Liver (tissue), 9 donors: ENCODE measurements around the gene MYO9A. TPM values are rescaled to one million over a fixed set of nuclear protein-coding genes. Genes with fewer than 3 reads are reported as not detected.
"Not testable (repeated sequence)": the region's sequence is repeated elsewhere in the genome, so short reads cannot be mapped to it uniquely, and the experiment has no call there.

Source experiments
- DNase-seq: peaks from one replicate; pipeline ENCODE4 v3.0.0-alpha.2; 2017; ENCODE audit warnings: low spot score
- H3K27ac ChIP-seq, 2 donors: one replicate each; pipeline ENCODE4 v1.7.0; 2013; ENCODE audit warnings: inconsistent platforms in 2 of 2, low read length in 2 of 2, control low read depth in 1 of 2, low read depth in 1 of 2, mild to moderate bottlenecking in 1 of 2
- H3K27me3 ChIP-seq, 4 donors: one replicate each; pipeline versions ENCODE4 v1.6.1 to v1.7.0; 2013; ENCODE audit warnings: low read length in 3 of 4, inconsistent platforms in 1 of 4, mild to moderate bottlenecking in 1 of 4, moderate library complexity in 1 of 4; ENCODE audit not compliant: control insufficient read depth in 4 of 4, insufficient read depth in 4 of 4
- H3K36me3 ChIP-seq, 4 donors: one replicate each; pipeline versions ENCODE4 v1.6.1 to v1.7.0; 2013; ENCODE audit warnings: low read length in 3 of 4, mild to moderate bottlenecking in 3 of 4, low read depth in 1 of 4, moderate library complexity in 1 of 4; ENCODE audit not compliant: control insufficient read depth in 4 of 4, insufficient read depth in 3 of 4
- H3K4me1 ChIP-seq, 4 donors: one replicate each; pipeline versions ENCODE4 v1.6.1 to v1.7.0; 2013; ENCODE audit warnings: low read length in 3 of 4, mild to moderate bottlenecking in 3 of 4, moderate library complexity in 1 of 4; ENCODE audit not compliant: control insufficient read depth in 4 of 4, insufficient read depth in 4 of 4
- H3K4me3 ChIP-seq, 3 donors: one replicate each; pipeline versions ENCODE4 v1.6.1 to v1.7.0; 2013; ENCODE audit warnings: low read length in 3 of 3, control low read depth in 1 of 3, low read depth in 1 of 3, mild to moderate bottlenecking in 1 of 3
- H3K9ac ChIP-seq, 2 donors: one replicate each; pipeline ENCODE4 v1.7.0; 2013; ENCODE audit warnings: low read length in 2 of 2, mild to moderate bottlenecking in 2 of 2, moderate library complexity in 2 of 2, control low read depth in 1 of 2, low read depth in 1 of 2
- H3K9me3 ChIP-seq, 4 donors: one replicate each; pipeline versions ENCODE4 v1.6.1 to v1.7.0; 2013; ENCODE audit warnings: low read length in 3 of 4; ENCODE audit not compliant: control insufficient read depth in 4 of 4
- CTCF ChIP-seq: fragments of 150-350 bp; IDR thresholded peaks from 2 replicates; pipeline ENCODE4 v1.5.1; 2017; ENCODE audit warnings: improper control_type of control experiment, low read depth, low read length; ENCODE audit not compliant: missing input control
- EGR1 ChIP-seq, 2 donors: IDR thresholded peaks; 2 replicates each; pipeline ENCODE4 v1.6.1; 2016 to 2018; ENCODE audit warnings: antibody characterized with exemption in 2 of 2, low read depth in 2 of 2
- FOXA1 ChIP-seq: IDR thresholded peaks from 2 replicates; pipeline ENCODE4 v1.6.1; 2016; ENCODE audit warnings: antibody characterized with exemption
- FOXA2 ChIP-seq: IDR thresholded peaks from 2 replicates; pipeline ENCODE4 v1.6.1; 2016; ENCODE audit warnings: antibody characterized with exemption
- GABPA ChIP-seq, 2 donors: IDR thresholded peaks in 1 of 2; conservative IDR thresholded peaks in 1 of 2; 2 replicates each; pipeline ENCODE4 v1.6.1; 2016; ENCODE audit warnings: antibody characterized with exemption in 2 of 2, mild to moderate bottlenecking in 1 of 2, moderate library complexity in 1 of 2
- HNF4A ChIP-seq, 2 donors: conservative IDR thresholded peaks; 2 replicates each; pipeline ENCODE4 v1.6.1; 2016; ENCODE audit warnings: antibody characterized with exemption in 2 of 2, mild to moderate bottlenecking in 2 of 2
- HNF4G ChIP-seq: IDR thresholded peaks from 2 replicates; pipeline ENCODE4 v1.6.1; 2016; ENCODE audit warnings: antibody characterized with exemption
- JUND ChIP-seq, 2 donors: IDR thresholded peaks; 2 replicates each; pipeline ENCODE4 v1.6.1; 2016; ENCODE audit warnings: antibody characterized with exemption in 2 of 2
- NR2F2 ChIP-seq: IDR thresholded peaks from 2 replicates; pipeline ENCODE4 v1.6.1; 2016; ENCODE audit warnings: antibody characterized with exemption
- RAD21 ChIP-seq, 2 donors: IDR thresholded peaks; 2 replicates each; pipeline ENCODE4 v1.6.1; 2016; ENCODE audit warnings: antibody characterized with exemption in 2 of 2, mild to moderate bottlenecking in 2 of 2
- REST ChIP-seq: IDR thresholded peaks from 2 replicates; pipeline ENCODE4 v1.6.1; 2016; ENCODE audit warnings: antibody characterized with exemption, mild to moderate bottlenecking
- RXRA ChIP-seq, 2 donors: IDR thresholded peaks; 2 replicates each; pipeline ENCODE4 v1.6.1; 2017 to 2018; ENCODE audit warnings: antibody characterized with exemption in 2 of 2, mild to moderate bottlenecking in 1 of 2
- SP1 ChIP-seq: IDR thresholded peaks from 2 replicates; pipeline ENCODE4 v1.6.1; 2018; ENCODE audit warnings: antibody characterized with exemption, mild to moderate bottlenecking
- YY1 ChIP-seq: IDR thresholded peaks from 2 replicates; pipeline ENCODE4 v1.6.1; 2016; ENCODE audit warnings: antibody characterized with exemption, mild to moderate bottlenecking
- WGBS: extraction: QIAGEN DNeasy Blood & Tissue Kit; methylation state at CpG from one replicate; pipeline ENCODE4 v1.1.7; 2013; 5-methylcytosine and 5-hydroxymethylcytosine counted together
- polyA plus RNA-seq, 2 donors: library from polyadenylated mRNA; stranded (reverse) in 1 of 2; unstranded in 1 of 2; fragments of 200-250 nt in 1 of 2; fragments of >200 nt in 1 of 2; fragmentation: Nextera tagmentation in 1 of 2; extraction: Ambion mirVana in 1 of 2; gene quantifications; one replicate each; pipeline versions ENCODE4 v1.2.1 to v1.2.3, GENCODE V29; 2013 to 2015
- total RNA-seq, 2 donors: library from RNA; depleted of rRNA; stranded (reverse); fragments of >200 nt; gene quantifications; one replicate each; pipeline ENCODE4 v1.2.3, GENCODE V29; 2014
- TF ChIP-seq, protein P1 (sequence below): IDR thresholded peaks from 2 replicates; pipeline ENCODE4 v1.6.1; 2016; ENCODE audit warnings: antibody characterized with exemption
- TF ChIP-seq, protein P2 (sequence below): IDR thresholded peaks from 2 replicates; pipeline ENCODE4 v1.6.1; 2016; ENCODE audit warnings: antibody characterized with exemption
- TF ChIP-seq, protein P3 (sequence below): IDR thresholded peaks from 2 replicates; pipeline ENCODE4 v1.6.1; 2016; ENCODE audit warnings: antibody characterized with exemption
- donor health status: healthy.
- donor health status: healthy.
- donor health status: healthy.
- donor health status: healthy.
- donor health status: healthy.

The MYO9A gene
- total and polyA plus RNA-seq, 4 donors: 1.4 to 14.9 (median 8.4) TPM

DNA sequence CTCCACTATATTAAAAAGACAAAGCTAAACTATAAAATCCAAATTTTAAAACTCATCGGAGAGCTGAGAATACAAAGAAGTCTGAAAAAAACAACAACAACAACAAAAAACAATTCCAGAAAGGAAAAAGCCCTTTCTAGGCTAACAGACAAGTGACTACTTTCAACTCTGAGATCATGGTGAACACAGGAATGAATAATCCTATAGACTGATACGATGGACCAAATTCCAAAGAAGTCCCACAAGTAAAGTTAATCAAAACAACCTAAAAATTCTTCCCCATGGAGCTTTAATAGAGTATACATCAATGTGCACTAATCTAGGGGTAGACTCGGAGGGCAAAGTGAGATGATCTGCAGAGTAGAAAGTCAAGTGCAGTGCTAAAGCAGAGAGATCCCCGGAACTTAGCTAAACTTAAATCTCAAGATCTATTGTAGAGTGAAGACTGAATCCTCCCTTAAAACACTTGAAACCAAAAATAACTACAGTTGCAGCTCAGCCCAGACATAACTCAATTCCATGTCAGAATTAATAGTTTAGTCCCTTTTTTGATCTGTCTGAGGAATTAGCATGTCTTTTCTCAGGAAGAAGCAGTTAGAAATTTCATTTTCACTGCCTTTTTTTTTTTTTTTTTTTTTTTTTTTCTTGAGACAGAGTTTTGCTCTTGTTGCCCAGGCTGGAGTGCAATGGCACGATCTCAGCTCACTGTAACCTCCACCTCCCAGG, 43.5 kb downstream of the MYO9A start:
- Histone ChIP-seq H3K4me1 (peaks cover 0 to 1% (median 0%) of the 10 kb centered on the region in 4 donors), H3K9ac (no peak overlapping the region), H3K27me3 (no peaks in the 10 kb centered on the region), H3K36me3 (no peaks in the 10 kb centered on the region), H3K4me3 (no peak overlapping the region), H3K9me3 (no peaks in the 10 kb centered on the region), H3K27ac (no peak overlapping the region)
- WGBS: 92% methylated on average over 5 of the region's 5 CpGs
- TF ChIP-seq RAD21 (IDR thresholded peaks at IDR 0.05): no peak
- TF ChIP-seq, protein P1, sequence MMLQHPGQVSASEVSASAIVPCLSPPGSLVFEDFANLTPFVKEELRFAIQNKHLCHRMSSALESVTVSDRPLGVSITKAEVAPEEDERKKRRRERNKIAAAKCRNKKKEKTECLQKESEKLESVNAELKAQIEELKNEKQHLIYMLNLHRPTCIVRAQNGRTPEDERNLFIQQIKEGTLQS: no peak
- TF ChIP-seq YY1: no peak
- TF ChIP-seq GABPA (IDR thresholded peaks at IDR 0.05 in 1 of 2, conservative IDR thresholded peaks at IDR 0.05 in 1 of 2): no peak
- TF ChIP-seq JUND (IDR thresholded peaks at IDR 0.05): no peak
- TF ChIP-seq, protein P2, sequence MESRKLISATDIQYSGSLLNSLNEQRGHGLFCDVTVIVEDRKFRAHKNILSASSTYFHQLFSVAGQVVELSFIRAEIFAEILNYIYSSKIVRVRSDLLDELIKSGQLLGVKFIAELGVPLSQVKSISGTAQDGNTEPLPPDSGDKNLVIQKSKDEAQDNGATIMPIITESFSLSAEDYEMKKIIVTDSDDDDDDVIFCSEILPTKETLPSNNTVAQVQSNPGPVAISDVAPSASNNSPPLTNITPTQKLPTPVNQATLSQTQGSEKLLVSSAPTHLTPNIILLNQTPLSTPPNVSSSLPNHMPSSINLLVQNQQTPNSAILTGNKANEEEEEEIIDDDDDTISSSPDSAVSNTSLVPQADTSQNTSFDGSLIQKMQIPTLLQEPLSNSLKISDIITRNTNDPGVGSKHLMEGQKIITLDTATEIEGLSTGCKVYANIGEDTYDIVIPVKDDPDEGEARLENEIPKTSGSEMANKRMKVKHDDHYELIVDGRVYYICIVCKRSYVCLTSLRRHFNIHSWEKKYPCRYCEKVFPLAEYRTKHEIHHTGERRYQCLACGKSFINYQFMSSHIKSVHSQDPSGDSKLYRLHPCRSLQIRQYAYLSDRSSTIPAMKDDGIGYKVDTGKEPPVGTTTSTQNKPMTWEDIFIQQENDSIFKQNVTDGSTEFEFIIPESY: no peak
- no peak for TF ChIP-seq RXRA (IDR thresholded peaks at IDR 0.05)
- no peak for TF ChIP-seq FOXA2
- no peak for TF ChIP-seq SP1
- no peak for TF ChIP-seq EGR1 (IDR thresholded peaks at IDR 0.05; ENCODE audit: low read depth in 2 of 2)
- TF ChIP-seq HNF4A (conservative IDR thresholded peaks at IDR 0.05): no peak
- TF ChIP-seq NR2F2: no peak
- DNase-seq: no peak

DNA sequence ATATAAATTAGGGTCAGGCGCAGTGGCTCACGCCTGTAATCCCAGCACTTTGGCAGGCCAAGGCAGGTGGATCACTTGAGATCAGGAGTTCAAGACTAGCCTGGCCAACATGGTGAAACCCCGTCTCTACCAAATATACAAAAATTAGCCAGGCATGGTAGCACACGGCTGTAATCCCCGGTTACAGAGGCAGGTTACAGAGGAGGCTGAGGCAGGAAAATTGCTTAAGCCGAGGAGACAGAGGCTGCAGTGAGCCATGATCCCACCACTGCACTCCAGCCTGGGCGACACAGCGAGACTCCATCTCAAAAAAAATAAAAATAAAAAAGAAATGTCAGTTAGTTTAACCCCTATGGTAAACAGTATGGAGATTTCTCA, 46.5 kb downstream of the MYO9A start:
- not testable (repeated sequence) for H3K9ac ChIP-seq, DNase-seq, H3K4me1 ChIP-seq, H3K9me3 ChIP-seq, H3K36me3 ChIP-seq, H3K27me3 ChIP-seq, H3K4me3 ChIP-seq, H3K27ac ChIP-seq
- 98% methylated on average over 8 of the region's 8 CpGs for WGBS

DNA sequence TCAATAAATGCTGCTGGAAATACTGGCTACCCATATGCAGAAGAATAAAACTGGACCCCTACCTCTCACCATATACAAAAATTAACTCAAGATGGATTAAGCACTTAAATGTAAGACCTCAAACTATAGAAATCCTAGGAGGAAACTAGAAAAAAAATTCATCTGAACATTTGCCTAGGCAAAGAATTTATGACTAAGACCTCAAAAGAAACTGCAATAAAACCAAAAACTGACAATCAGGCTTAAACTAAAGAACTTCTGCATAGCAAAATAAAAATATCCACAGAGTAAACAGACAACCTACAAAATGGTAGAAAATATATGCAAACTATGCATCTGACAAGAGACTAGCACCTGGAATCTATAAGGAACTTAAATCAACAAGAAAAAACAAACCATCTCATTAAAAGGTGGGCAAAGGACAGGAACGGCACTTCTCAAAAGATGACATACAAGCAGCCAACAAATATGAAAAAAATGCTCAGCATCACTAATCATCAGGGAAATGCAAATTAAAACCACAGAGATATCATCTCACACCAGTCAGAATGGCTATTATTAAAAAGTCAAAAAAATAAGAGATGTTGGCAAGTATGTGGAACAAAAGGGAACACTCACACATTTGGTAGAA, 47.0 kb downstream of the MYO9A start:
- no peak overlapping the region for H3K27ac ChIP-seq
- no peaks in the 10 kb centered on the region for H3K27me3 ChIP-seq
- no peaks in the 10 kb centered on the region for H3K9me3 ChIP-seq
- DNase-seq: no peak
- no peak overlapping the region for H3K9ac ChIP-seq
- peaks cover 0 to 1% (median 0%) of the 10 kb centered on the region in 4 donors for H3K4me1 ChIP-seq
- H3K36me3 ChIP-seq: no peaks in the 10 kb centered on the region
- no peak for TF ChIP-seq RXRA (IDR thresholded peaks at IDR 0.05)
- TF ChIP-seq REST: no peak
- TF ChIP-seq JUND (IDR thresholded peaks at IDR 0.05): no peak
- TF ChIP-seq NR2F2: no peak
- TF ChIP-seq, protein P3, sequence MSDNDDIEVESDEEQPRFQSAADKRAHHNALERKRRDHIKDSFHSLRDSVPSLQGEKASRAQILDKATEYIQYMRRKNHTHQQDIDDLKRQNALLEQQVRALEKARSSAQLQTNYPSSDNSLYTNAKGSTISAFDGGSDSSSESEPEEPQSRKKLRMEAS: no peak
- no peak for TF ChIP-seq FOXA2
- TF ChIP-seq SP1: no peak
- TF ChIP-seq CTCF: no peak
- TF ChIP-seq FOXA1: no peak
- TF ChIP-seq YY1: no peak
- no peak for TF ChIP-seq GABPA (IDR thresholded peaks at IDR 0.05 in 1 of 2, conservative IDR thresholded peaks at IDR 0.05 in 1 of 2)
- no peak for TF ChIP-seq HNF4A (conservative IDR thresholded peaks at IDR 0.05)
- no peak for TF ChIP-seq HNF4G
- TF ChIP-seq, protein P1: no peak
- WGBS: 89% methylated on average over 1 of the region's 1 CpG
- no peak overlapping the region for H3K4me3 ChIP-seq
